IMR-90 (cell line): ENCODE data around the gene EPC2. TPM values are rescaled to one million over a fixed set of nuclear protein-coding genes. Genes with fewer than 3 reads are reported as not detected.

Experiments
- ATAC-seq: fragments of 200-7000 bp; cut with Tn5 transposase; 2 replicates; pipeline ENCODE4 v1.9.1; 2020; ENCODE audit warnings: low read depth, mild to moderate bottlenecking, moderate library complexity
- BruUV-seq: library from RNA; stranded (reverse); fragments of 400-500 nt; replicated peaks from 2 replicates; lab custom pipeline; 2021; lab: Mats Ljungman, UMichigan
- CTCF ChIA-PET: fragments of 300-600 bp; formaldehyde crosslinking; extraction: SDS; loops from one replicate; lab custom pipeline; 2021; ENCODE audit warnings: antibody characterized with exemption; lab: Yijun Ruan, JAX
- POLR2A ChIA-PET: fragments of 300-600 bp; sonication (Branson Sonifier 250); formaldehyde crosslinking; loops from one replicate; lab custom pipeline; 2022; ENCODE audit warnings: antibody characterized with exemption; ENCODE audit not compliant: unreplicated experiment; lab: Charles Lee
- DNase-seq: peaks from one replicate; pipeline ENCODE4 v3.0.0; 2013
- H2AFZ ChIP-seq: replicated peaks from 2 replicates; pipeline ENCODE3; 2013; ENCODE audit warnings: low read length, mild to moderate bottlenecking; ENCODE audit not compliant: poor library complexity
- H2AK5ac ChIP-seq: 2 replicates; pipeline ENCODE4 v1.6.1; 2013; ENCODE audit warnings: low read depth, low read length, inconsistent platforms
- H2AK9ac ChIP-seq: replicated peaks from 2 replicates; pipeline ENCODE3; 2013; ENCODE audit warnings: mild to moderate bottlenecking, low read depth, low read length, moderate library complexity; ENCODE audit not compliant: poor library complexity
- H2BK120ac ChIP-seq: 2 replicates; pipeline ENCODE4 v1.6.1; 2013; ENCODE audit warnings: low read depth, low read length, inconsistent platforms
- H2BK15ac ChIP-seq: 3 replicates; pipeline ENCODE4 v1.6.1; 2013; ENCODE audit warnings: low read depth, low read length, inconsistent platforms
- H2BK20ac ChIP-seq: 2 replicates; pipeline ENCODE4 v1.6.1; 2013; ENCODE audit warnings: low read depth, mild to moderate bottlenecking, inconsistent platforms, low read length, moderate library complexity
- H2BK5ac ChIP-seq: 2 replicates; pipeline ENCODE4 v1.6.1; 2013; ENCODE audit warnings: mild to moderate bottlenecking, low read depth, low read length, inconsistent platforms; ENCODE audit not compliant: poor library complexity, severe bottlenecking
- H3K14ac ChIP-seq: replicated peaks from 2 replicates; pipeline ENCODE4 v1.6.1; 2013; ENCODE audit warnings: low read depth, low read length, inconsistent platforms
- H3K18ac ChIP-seq: 2 replicates; pipeline ENCODE4 v1.6.1; 2013; ENCODE audit warnings: low read depth, low read length, control low read depth
- H3K23ac ChIP-seq: 2 replicates; pipeline ENCODE4 v1.6.1; 2013; ENCODE audit warnings: low read depth, low read length, inconsistent platforms
- H3K27ac ChIP-seq: 2 replicates; pipeline ENCODE4 v1.5.1; 2013; ENCODE audit warnings: mild to moderate bottlenecking, control low read depth, low read length; ENCODE audit not compliant: insufficient read depth
- H3K27me3 ChIP-seq: 2 replicates; pipeline ENCODE4 v1.6.1; 2013; ENCODE audit warnings: low read length; ENCODE audit not compliant: control insufficient read depth, insufficient read depth
- H3K36me3 ChIP-seq: 2 replicates; pipeline ENCODE4 v1.6.1; 2013; ENCODE audit warnings: low read length, mixed read lengths; ENCODE audit not compliant: control insufficient read depth, insufficient read depth
- H3K4ac ChIP-seq: 2 replicates; pipeline ENCODE4 v1.6.1; 2013; ENCODE audit warnings: low read depth, low read length, inconsistent platforms
- H3K4me1 ChIP-seq: 2 replicates; pipeline ENCODE4 v1.6.1; 2013; ENCODE audit warnings: low read length, mixed read lengths; ENCODE audit not compliant: control insufficient read depth, insufficient read depth
- H3K4me2 ChIP-seq: 2 replicates; pipeline ENCODE4 v1.6.1; 2013; ENCODE audit warnings: low read depth, mild to moderate bottlenecking, control low read depth, low read length, moderate library complexity
- H3K4me3 ChIP-seq: 2 replicates; pipeline ENCODE4 v1.5.1; 2013; ENCODE audit warnings: low read depth, mild to moderate bottlenecking, control low read depth, low read length, moderate library complexity; ENCODE audit not compliant: insufficient read depth
- H3K56ac ChIP-seq: 2 replicates; pipeline ENCODE4 v1.6.1; 2013; ENCODE audit warnings: low read length, inconsistent platforms; ENCODE audit not compliant: insufficient read depth; ENCODE audit errors: extremely low read depth
- H3K79me1 ChIP-seq, 2 experiments: 2 replicates each; pipeline ENCODE4 v1.6.1; 2013; ENCODE audit warnings: low read length in 2 of 2, inconsistent platforms in 1 of 2, low read depth in 1 of 2
- H3K9ac ChIP-seq: 2 replicates; pipeline ENCODE4 v1.6.1; 2013; ENCODE audit warnings: low read depth, low read length, control low read depth
- H3K9me1 ChIP-seq: 2 replicates; pipeline ENCODE4 v1.6.1; 2013; ENCODE audit warnings: low read length, inconsistent platforms; ENCODE audit not compliant: insufficient read depth
- H3K9me3 ChIP-seq: 2 replicates; pipeline ENCODE4 v1.6.1; 2013; ENCODE audit warnings: low read length; ENCODE audit not compliant: control insufficient read depth, insufficient read depth
- H4K20me1 ChIP-seq: 2 replicates; pipeline ENCODE4 v1.6.1; 2013; ENCODE audit warnings: low read length, inconsistent platforms; ENCODE audit not compliant: insufficient read depth
- H4K5ac ChIP-seq: 2 replicates; pipeline ENCODE4 v1.6.1; 2013; ENCODE audit warnings: mild to moderate bottlenecking, low read depth, low read length, control low read depth
- H4K8ac ChIP-seq, 2 experiments: 2 replicates each; pipeline ENCODE4 v1.6.1; 2013; ENCODE audit warnings: low read depth in 2 of 2, low read length in 2 of 2, control low read depth in 1 of 2, inconsistent platforms in 1 of 2
- H4K91ac ChIP-seq: 2 replicates; pipeline ENCODE4 v1.6.1; 2013; ENCODE audit warnings: low read depth, low read length, inconsistent platforms; ENCODE audit not compliant: insufficient read depth
- BHLHE40 ChIP-seq: fragments of 150-350 bp; IDR thresholded peaks from 2 replicates; pipeline ENCODE4 v1.6.1; 2016; ENCODE audit warnings: mild to moderate bottlenecking, low read depth, low read length
- CEBPB ChIP-seq: IDR thresholded peaks from 2 replicates; pipeline ENCODE4 v1.6.1; 2012; ENCODE audit warnings: low read depth, low read length, improper control_type of control experiment
- CHD1 ChIP-seq: IDR thresholded peaks from 2 replicates; pipeline ENCODE4 v1.6.1; 2012; ENCODE audit warnings: low read depth, low read length, improper control_type of control experiment
- FOS ChIP-seq: fragments of 150-350 bp; IDR thresholded peaks from 2 replicates; pipeline ENCODE4 v1.6.1; 2016; ENCODE audit warnings: low read depth, low read length
- MAFK ChIP-seq: IDR thresholded peaks from 2 replicates; pipeline ENCODE4 v1.6.1; 2012; ENCODE audit warnings: low read depth, low read length, improper control_type of control experiment
- MAZ ChIP-seq: IDR thresholded peaks from 2 replicates; pipeline ENCODE4 v1.6.1; 2012; ENCODE audit warnings: low read depth, mild to moderate bottlenecking, low read length, improper control_type of control experiment, moderate library complexity, borderline replicate concordance
- MXI1 ChIP-seq: IDR thresholded peaks from 2 replicates; pipeline ENCODE4 v1.6.1; 2012; ENCODE audit warnings: low read depth, mild to moderate bottlenecking, low read length, moderate library complexity, borderline replicate concordance
- POLR2A ChIP-seq: IDR thresholded peaks from 2 replicates; pipeline ENCODE4 v1.6.1; 2012; ENCODE audit warnings: mild to moderate bottlenecking, low read depth, low read length
- RAD21 ChIP-seq: IDR thresholded peaks from 2 replicates; pipeline ENCODE4 v1.6.1; 2012; ENCODE audit warnings: low read length, improper control_type of control experiment
- RCOR1 ChIP-seq: IDR thresholded peaks from 2 replicates; pipeline ENCODE4 v1.6.1; 2012; ENCODE audit warnings: mild to moderate bottlenecking, low read length, improper control_type of control experiment; ENCODE audit not compliant: insufficient replicate concordance
- SMC3 ChIP-seq: fragments of 150-350 bp; IDR thresholded peaks from 2 replicates; pipeline ENCODE4 v1.6.1; 2016; ENCODE audit warnings: low read depth, mild to moderate bottlenecking, antibody characterized with exemption, low read length, moderate library complexity
- WGBS, 2 experiments: methylation state at CpG; one replicate each; pipeline versions ENCODE4 v1.1.5 to v1.1.7; 2013; ENCODE audit warnings: missing lambda C conversion rate in 2 of 2; ENCODE audit not compliant: insufficient read length in 1 of 2; ENCODE audit errors: extremely low coverage in 2 of 2; 5-methylcytosine and 5-hydroxymethylcytosine counted together
- dilution Hi-C: fragments of 300-500 bp; cut with HindIII; formaldehyde crosslinking; loops from one replicate; pipeline ENCODE4 v1.14.3; 2018; ENCODE audit warnings: low sequenced_read_pairs; ENCODE audit not compliant: unreplicated experiment
- in situ Hi-C: fragments of 300-500 bp; cut with MboI; formaldehyde crosslinking; loops from 3 replicates; pipeline ENCODE4 v1.14.3; 2019; ENCODE audit warnings: low sequenced_read_pairs, inconsistent platforms, mixed read lengths
- intact Hi-C: fragments of 100-400 bp; cut with micrococcal nuclease; formaldehyde crosslinking; loops from 2 replicates; pipeline ENCODE4 v1.10.0; 2022
- polyA plus RNA-seq, 3 experiments: library from polyadenylated mRNA; depleted of rRNA; stranded (reverse); fragments of >200 nt; gene quantifications; 2 replicates each; pipeline ENCODE4 v1.2.3, GENCODE V29; 2012; ENCODE audit warnings: low replicate concordance in 1 of 3
- total RNA-seq: library from RNA; depleted of rRNA; stranded (reverse); fragments of >200 nt; gene quantifications from 2 replicates; pipeline ENCODE4 v1.2.3, GENCODE V29; 2012
- TF ChIP-seq, protein P1 (sequence below): conservative IDR thresholded peaks from 2 replicates; pipeline ENCODE4 v1.5.1; 2012; ENCODE audit warnings: mild to moderate bottlenecking, low read depth, low read length, improper control_type of control experiment
- TF ChIP-seq, protein P2 (sequence below): fragments of 150-350 bp; IDR thresholded peaks from 2 replicates; pipeline ENCODE4 v1.6.1; 2017; ENCODE audit warnings: mild to moderate bottlenecking, antibody characterized with exemption, low read length, low read depth
- TF ChIP-seq, protein P3 (sequence below): fragments of 150-350 bp; IDR thresholded peaks from 2 replicates; pipeline ENCODE4 v1.6.1; 2016; ENCODE audit warnings: low read depth, mild to moderate bottlenecking, low read length, moderate library complexity, borderline replicate concordance

The EPC2 gene
- total and polyA plus RNA-seq, 2 of the 4 experiments (the other 2 are of a cell fraction), result 10.6 to 22.6 TPM

DNA sequence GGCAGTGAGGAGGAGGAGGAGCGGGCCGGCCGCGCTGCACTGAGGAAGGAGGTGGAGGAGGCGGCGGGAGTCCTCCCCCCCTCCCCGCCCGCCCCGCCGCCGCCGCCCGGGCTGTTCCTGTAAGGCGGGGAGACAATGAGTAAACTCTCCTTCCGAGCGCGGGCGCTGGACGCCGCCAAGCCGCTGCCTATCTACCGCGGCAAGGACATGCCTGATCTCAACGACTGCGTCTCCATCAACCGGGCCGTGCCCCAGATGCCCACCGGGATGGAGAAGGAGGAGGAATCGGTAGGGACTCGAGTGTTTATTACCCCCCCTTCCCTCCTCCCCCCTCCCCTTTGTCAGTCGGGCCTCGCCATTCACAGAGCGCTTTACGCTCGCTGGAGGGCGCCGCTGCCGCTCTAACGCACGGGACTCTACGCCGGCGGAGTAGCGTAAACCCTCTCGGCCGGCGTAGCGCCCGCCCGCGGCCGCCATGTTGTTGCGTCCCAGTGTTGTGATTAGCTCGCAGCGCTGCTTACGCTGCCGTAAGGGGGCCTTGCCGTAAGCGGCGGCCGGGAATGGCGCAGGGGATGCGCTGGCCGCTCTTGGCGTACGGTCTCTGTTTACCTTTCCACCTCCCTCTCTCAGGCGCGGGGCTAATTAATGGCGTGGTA is 460 bp downstream of the EPC2 start:
- Histone ChIP-seq H2BK5ac (peak overlapping the region; percentile 100), H2AFZ (peak overlapping the region; percentile 100), H4K91ac (peak overlapping the region; percentile 98), H4K20me1 (peaks cover 38% of the 10 kb centered on the region), H4K5ac (peak overlapping the region; percentile 99), H3K27me3 (peaks cover 12% of the 10 kb centered on the region; the same call in 1 of the 2 replicates), H3K4me1 (no peaks in the 10 kb centered on the region), H3K9me3 (no peaks in the 10 kb centered on the region), H3K18ac (peak overlapping the region; percentile 99), H3K56ac (peak overlapping the region; percentile 98), H2BK15ac (peak overlapping the region; percentile 71; the same call in 1 of the 3 replicates), H3K4me3 (peak overlapping the region; percentile 86), H3K23ac (peak overlapping the region; percentile 100), H3K9me1 (no peaks in the 10 kb centered on the region), H3K27ac (peak overlapping the region; percentile 98), H3K79me1 (peaks cover 0 to 16% of the 10 kb centered on the region in 2 experiments; a peak in 2 of 4 replicates), H2BK120ac (peak overlapping the region; percentile 99), H3K4ac (peak overlapping the region; percentile 100), H3K4me2 (peak overlapping the region; percentile 47; the same call in 1 of the 2 replicates), H4K8ac (peak overlapping the region; percentile 76 to 100), H3K9ac (peak overlapping the region; percentile 97), H2AK9ac (peak overlapping the region; percentile 99), H3K36me3 (no peaks in the 10 kb centered on the region), H2AK5ac (peak overlapping the region; percentile 89), H2BK20ac (peak overlapping the region; percentile 89), H3K14ac (peak overlapping the region; percentile 100)
- in situ Hi-C loops, result loop anchor here (25.0 kb wide), 2 partner anchors 317 to 667 kb away; no protein-coding TSS in a partner anchor
- ATAC-seq, result peak; percentile 92
- peak; percentile 90 for DNase-seq
- ChIA-PET POLR2A (no interaction called here), CTCF (interaction anchor here (0.5 to 0.7 kb wide), 2 partner anchors 12 to 29 kb away, joined by 3 read pairs; no protein-coding TSS in a partner anchor)
- WGBS, 2 experiments, result 0% methylated on average over 13 of the region's 69 CpGs; no CpG with 5 or more reads in 1 of the 2 experiments
- dilution Hi-C loops, result no loop called here
- BruUV-seq, result no TSS peak
- intact Hi-C loops, result loop anchor here (5.0 to 10.0 kb wide), 5 partner anchors 137 to 920 kb away; partner anchors contain the start of gene KIF5C
- TF ChIP-seq SMC3, result 0 out of 2 replicates have a peak, but pooled peaks have one; percentile 3
- TF ChIP-seq RCOR1, result no peak
- TF ChIP-seq RAD21, result peak; percentile 24; the same call in 1 of the 2 replicates
- TF ChIP-seq BHLHE40, result no peak
- TF ChIP-seq, protein P1, sequence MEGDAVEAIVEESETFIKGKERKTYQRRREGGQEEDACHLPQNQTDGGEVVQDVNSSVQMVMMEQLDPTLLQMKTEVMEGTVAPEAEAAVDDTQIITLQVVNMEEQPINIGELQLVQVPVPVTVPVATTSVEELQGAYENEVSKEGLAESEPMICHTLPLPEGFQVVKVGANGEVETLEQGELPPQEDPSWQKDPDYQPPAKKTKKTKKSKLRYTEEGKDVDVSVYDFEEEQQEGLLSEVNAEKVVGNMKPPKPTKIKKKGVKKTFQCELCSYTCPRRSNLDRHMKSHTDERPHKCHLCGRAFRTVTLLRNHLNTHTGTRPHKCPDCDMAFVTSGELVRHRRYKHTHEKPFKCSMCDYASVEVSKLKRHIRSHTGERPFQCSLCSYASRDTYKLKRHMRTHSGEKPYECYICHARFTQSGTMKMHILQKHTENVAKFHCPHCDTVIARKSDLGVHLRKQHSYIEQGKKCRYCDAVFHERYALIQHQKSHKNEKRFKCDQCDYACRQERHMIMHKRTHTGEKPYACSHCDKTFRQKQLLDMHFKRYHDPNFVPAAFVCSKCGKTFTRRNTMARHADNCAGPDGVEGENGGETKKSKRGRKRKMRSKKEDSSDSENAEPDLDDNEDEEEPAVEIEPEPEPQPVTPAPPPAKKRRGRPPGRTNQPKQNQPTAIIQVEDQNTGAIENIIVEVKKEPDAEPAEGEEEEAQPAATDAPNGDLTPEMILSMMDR, result peak; percentile 37
- TF ChIP-seq, protein P2, sequence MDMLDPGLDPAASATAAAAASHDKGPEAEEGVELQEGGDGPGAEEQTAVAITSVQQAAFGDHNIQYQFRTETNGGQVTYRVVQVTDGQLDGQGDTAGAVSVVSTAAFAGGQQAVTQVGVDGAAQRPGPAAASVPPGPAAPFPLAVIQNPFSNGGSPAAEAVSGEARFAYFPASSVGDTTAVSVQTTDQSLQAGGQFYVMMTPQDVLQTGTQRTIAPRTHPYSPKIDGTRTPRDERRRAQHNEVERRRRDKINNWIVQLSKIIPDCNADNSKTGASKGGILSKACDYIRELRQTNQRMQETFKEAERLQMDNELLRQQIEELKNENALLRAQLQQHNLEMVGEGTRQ, result no peak
- no peak for TF ChIP-seq MXI1
- no peak for TF ChIP-seq FOS
- TF ChIP-seq CEBPB, result peak; percentile 59; the same call in 1 of the 2 replicates
- no peak for TF ChIP-seq MAFK
- TF ChIP-seq, protein P3, sequence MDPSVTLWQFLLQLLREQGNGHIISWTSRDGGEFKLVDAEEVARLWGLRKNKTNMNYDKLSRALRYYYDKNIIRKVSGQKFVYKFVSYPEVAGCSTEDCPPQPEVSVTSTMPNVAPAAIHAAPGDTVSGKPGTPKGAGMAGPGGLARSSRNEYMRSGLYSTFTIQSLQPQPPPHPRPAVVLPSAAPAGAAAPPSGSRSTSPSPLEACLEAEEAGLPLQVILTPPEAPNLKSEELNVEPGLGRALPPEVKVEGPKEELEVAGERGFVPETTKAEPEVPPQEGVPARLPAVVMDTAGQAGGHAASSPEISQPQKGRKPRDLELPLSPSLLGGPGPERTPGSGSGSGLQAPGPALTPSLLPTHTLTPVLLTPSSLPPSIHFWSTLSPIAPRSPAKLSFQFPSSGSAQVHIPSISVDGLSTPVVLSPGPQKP, result no peak
- peak; percentile 94 for TF ChIP-seq MAZ
- TF ChIP-seq POLR2A, result peak; percentile 76
- TF ChIP-seq CHD1, result no peak
